Gastroesophageal sphincter (tissue), 3 donors: ENCODE data around the gene TSGA10.

ENCODE experiments used
- POLR2A ChIP-seq, 2 donors: fragments of 450-650 bp; IDR thresholded peaks; one replicate each; pipeline ENCODE4 v1.6.1; 2017; ENCODE audit warnings: antibody characterized with exemption in 2 of 2, mild to moderate bottlenecking in 2 of 2, moderate library complexity in 1 of 2
- TF ChIP-seq, protein P1 (sequence below), 4 experiments: fragments of 200-600 bp in 2 of 4; fragments of 450-650 bp in 2 of 4; sonication (generic) in 1 of 4; IDR thresholded peaks; one replicate each; pipeline ENCODE4 v1.5.1; 2017 to 2019; ENCODE audit warnings: antibody characterized with exemption in 4 of 4, mild to moderate bottlenecking in 2 of 4, moderate library complexity in 2 of 4

DNA sequence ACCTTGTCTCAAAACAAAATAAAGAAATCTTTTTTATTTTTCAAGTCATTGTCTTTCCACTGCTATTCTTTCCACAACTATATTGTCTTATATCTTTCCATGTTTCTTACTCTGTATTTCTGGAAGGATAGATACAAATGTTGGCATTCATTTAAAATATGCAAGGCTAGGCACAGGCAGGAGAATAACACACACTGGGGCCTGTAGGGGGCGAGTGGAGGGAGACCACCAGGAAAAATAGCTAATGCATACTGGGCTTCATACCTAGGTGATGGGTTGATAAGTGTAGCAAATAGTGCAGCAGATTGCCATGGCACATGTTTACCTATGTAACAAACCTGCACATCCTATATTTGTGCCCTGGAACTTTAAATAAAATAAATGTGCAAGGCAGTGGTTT lies 35.8 kb upstream of the TSGA10 start:
- TF ChIP-seq, protein P1, sequence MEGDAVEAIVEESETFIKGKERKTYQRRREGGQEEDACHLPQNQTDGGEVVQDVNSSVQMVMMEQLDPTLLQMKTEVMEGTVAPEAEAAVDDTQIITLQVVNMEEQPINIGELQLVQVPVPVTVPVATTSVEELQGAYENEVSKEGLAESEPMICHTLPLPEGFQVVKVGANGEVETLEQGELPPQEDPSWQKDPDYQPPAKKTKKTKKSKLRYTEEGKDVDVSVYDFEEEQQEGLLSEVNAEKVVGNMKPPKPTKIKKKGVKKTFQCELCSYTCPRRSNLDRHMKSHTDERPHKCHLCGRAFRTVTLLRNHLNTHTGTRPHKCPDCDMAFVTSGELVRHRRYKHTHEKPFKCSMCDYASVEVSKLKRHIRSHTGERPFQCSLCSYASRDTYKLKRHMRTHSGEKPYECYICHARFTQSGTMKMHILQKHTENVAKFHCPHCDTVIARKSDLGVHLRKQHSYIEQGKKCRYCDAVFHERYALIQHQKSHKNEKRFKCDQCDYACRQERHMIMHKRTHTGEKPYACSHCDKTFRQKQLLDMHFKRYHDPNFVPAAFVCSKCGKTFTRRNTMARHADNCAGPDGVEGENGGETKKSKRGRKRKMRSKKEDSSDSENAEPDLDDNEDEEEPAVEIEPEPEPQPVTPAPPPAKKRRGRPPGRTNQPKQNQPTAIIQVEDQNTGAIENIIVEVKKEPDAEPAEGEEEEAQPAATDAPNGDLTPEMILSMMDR (IDR thresholded peaks at IDR 0.05) = no peak
- no peak for TF ChIP-seq POLR2A (IDR thresholded peaks at IDR 0.05)
